Activated CD4-positive, alpha-beta memory T cell treated with anti-CD3 and anti-CD28 coated beads for 36 hours (primary cell): Measurements from ENCODE around the gene TBCD. TPM values are rescaled to one million over a fixed set of nuclear protein-coding genes. Genes with fewer than 3 reads are reported as not detected.
"Not testable (repeated sequence)": the region's sequence is repeated elsewhere in the genome, so short reads cannot be mapped to it uniquely, and the experiment has no call there.

ENCODE experiments used
- CTCF ChIA-PET: fragments of 350-600 bp; sonication (Branson Sonifier 250); formaldehyde crosslinking; loops from one replicate; lab custom pipeline; 2021; ENCODE audit warnings: antibody characterized with exemption, inconsistent platforms; lab: Charles Lee
- POLR2A ChIA-PET: fragments of 350-600 bp; sonication (Branson Sonifier 250); formaldehyde crosslinking; loops from one replicate; lab custom pipeline; 2021; ENCODE audit warnings: antibody characterized with exemption; lab: Charles Lee
- DNase-seq: peaks from one replicate; pipeline ENCODE4 v3.0.0-alpha.2; 2020
- H3K27ac Mint-ChIP-seq: one replicate; pipeline ENCODE4 v1.8.0; 2021; ENCODE audit warnings: mixed read lengths
- H3K27me3 Mint-ChIP-seq: one replicate; pipeline ENCODE4 v1.8.0; 2021; ENCODE audit warnings: mixed read lengths
- H3K36me3 Mint-ChIP-seq: one replicate; pipeline ENCODE4 v1.8.0; 2021; ENCODE audit warnings: mixed read lengths
- H3K4me1 Mint-ChIP-seq: one replicate; pipeline ENCODE4 v1.8.0; 2021; ENCODE audit warnings: low read depth, mixed read lengths
- H3K4me3 Mint-ChIP-seq: one replicate; pipeline ENCODE4 v1.8.0; 2021; ENCODE audit warnings: mild to moderate bottlenecking, mixed read lengths
- H3K9me3 Mint-ChIP-seq: one replicate; pipeline ENCODE4 v1.8.0; 2021; ENCODE audit warnings: mixed read lengths
- intact Hi-C: fragments of 100-400 bp; cut with micrococcal nuclease; formaldehyde crosslinking; loops from one replicate; pipeline ENCODE4 v1.15.1; 2023
- total RNA-seq, 2 experiments: library from RNA; stranded (reverse); gene quantifications; one replicate each; pipeline ENCODE4 v1.2.3, GENCODE V29; 2021

TBCD gene
- total RNA-seq, 2 experiments from 2014 or later = 97.0 to 98.2 TPM

GRCh38 chr17:82779541-82779940, 27.7 kb downstream of the TBCD start:
- Mint-ChIP-seq H3K36me3 (peaks cover 14% of the 10 kb centered on the region), H3K4me1 (peaks cover 14% of the 10 kb centered on the region), H3K27ac (no peak overlapping the region), H3K9me3 (no peaks in the 10 kb centered on the region), H3K4me3 (no peak overlapping the region), H3K27me3 (no peaks in the 10 kb centered on the region)
- DNase-seq = no peak
- intact Hi-C loops = loop anchor here (10.0 kb wide), 1 partner anchor 115 kb away; no protein-coding TSS in a partner anchor
- ChIA-PET POLR2A (no interaction called here), CTCF (interaction anchor here (0.7 to 3.1 kb wide), 2 partner anchors 138 to 420 kb away, joined by 4 to 20 read pairs; no protein-coding TSS in a partner anchor)

GRCh38 chr17:82780195-82780594, 28.3 kb downstream of the TBCD start:
- Mint-ChIP-seq H3K27me3 (no peaks in the 10 kb centered on the region), H3K9me3 (no peaks in the 10 kb centered on the region), H3K36me3 (peaks cover 14% of the 10 kb centered on the region), H3K4me3 (no peak overlapping the region), H3K27ac (no peak overlapping the region), H3K4me1 (peaks cover 10% of the 10 kb centered on the region)
- intact Hi-C loops = no loop called here
- CTCF ChIA-PET = interaction anchor here (0.7 to 3.1 kb wide), 2 partner anchors 137 to 420 kb away, joined by 4 to 20 read pairs; no protein-coding TSS in a partner anchor
- no peak for DNase-seq
- POLR2A ChIA-PET = no interaction called here

GRCh38 chr17:82780971-82781893, 29.4 kb downstream of the TBCD start:
- H3K27me3 Mint-ChIP-seq = no peaks in the 10 kb centered on the region
- POLR2A ChIA-PET = no interaction called here
- intact Hi-C loops = no loop called here
- no peaks in the 10 kb centered on the region for H3K9me3 Mint-ChIP-seq
- H3K4me1 Mint-ChIP-seq = peaks cover 10% of the 10 kb centered on the region
- CTCF ChIA-PET = interaction anchor here (0.7 to 3.1 kb wide), 11 partner anchors 13 to 419 kb away, joined by 3 to 20 read pairs (median 3); no protein-coding TSS in a partner anchor
- H3K27ac Mint-ChIP-seq = no peak overlapping the region
- no peak for DNase-seq
- no peak overlapping the region for H3K4me3 Mint-ChIP-seq
- H3K36me3 Mint-ChIP-seq = peaks cover 15% of the 10 kb centered on the region

- Mint-ChIP-seq H3K27me3 (no peaks in the 10 kb centered on the region), H3K4me3 (no peak overlapping the region), H3K4me1 (peaks cover 10% of the 10 kb centered on the region), H3K27ac (peak overlapping the region; percentile 38), H3K9me3 (no peaks in the 10 kb centered on the region), H3K36me3 (peaks cover 15% of the 10 kb centered on the region)
- intact Hi-C loops = loop anchor here (1.0 kb wide), 1 partner anchor 111 kb away; no protein-coding TSS in a partner anchor
- DNase-seq = peak; percentile 88
- ChIA-PET CTCF (interaction anchor here (0.6 to 3.1 kb wide), 18 partner anchors 14 to 418 kb away, joined by 3 to 20 read pairs (median 4); no protein-coding TSS in a partner anchor), POLR2A (no interaction called here)
Measured at GRCh38 chr17:82781894-82782274, 30.0 kb downstream of the TBCD start.

- peaks cover 10% of the 10 kb centered on the region for H3K4me1 Mint-ChIP-seq
- no peaks in the 10 kb centered on the region for H3K27me3 Mint-ChIP-seq
- peaks cover 9% of the 10 kb centered on the region for H3K36me3 Mint-ChIP-seq
- DNase-seq = no peak
- H3K27ac Mint-ChIP-seq = no peak overlapping the region
- H3K4me3 Mint-ChIP-seq = no peak overlapping the region
- intact Hi-C loops = loop anchor here (1.0 kb wide), 1 partner anchor 111 kb away; no protein-coding TSS in a partner anchor
- ChIA-PET POLR2A (no interaction called here), CTCF (interaction anchor here (0.8 to 3.1 kb wide), 7 partner anchors 19 to 417 kb away, joined by 3 to 20 read pairs (median 4); no protein-coding TSS in a partner anchor)
- H3K9me3 Mint-ChIP-seq = no peaks in the 10 kb centered on the region
Measured at GRCh38 chr17:82782657-82783207, 30.9 kb downstream of the TBCD start.

- H3K4me3 Mint-ChIP-seq = no peak overlapping the region
- H3K27me3 Mint-ChIP-seq = no peaks in the 10 kb centered on the region
- H3K9me3 Mint-ChIP-seq = no peaks in the 10 kb centered on the region
- H3K36me3 Mint-ChIP-seq = peaks cover 9% of the 10 kb centered on the region
- peaks cover 10% of the 10 kb centered on the region for H3K4me1 Mint-ChIP-seq
- intact Hi-C loops = no loop called here
- no peak for DNase-seq
- POLR2A ChIA-PET = no interaction called here
- CTCF ChIA-PET = no interaction called here
- H3K27ac Mint-ChIP-seq = no peak overlapping the region
Measured at GRCh38 chr17:82783498-82783897, 31.6 kb downstream of the TBCD start.

- CTCF ChIA-PET, H3K27me3 Mint-ChIP-seq, H3K9me3 Mint-ChIP-seq, POLR2A ChIA-PET, H3K36me3 Mint-ChIP-seq, H3K27ac Mint-ChIP-seq, H3K4me3 Mint-ChIP-seq, H3K4me1 Mint-ChIP-seq, DNase-seq, intact Hi-C loops: not testable (repeated sequence)
Measured at GRCh38 chr17:82785581-82785980, 33.7 kb downstream of the TBCD start.

- intact Hi-C loops = no loop called here
- peaks cover 11% of the 10 kb centered on the region for H3K36me3 Mint-ChIP-seq
- H3K4me1 Mint-ChIP-seq = peaks cover 10% of the 10 kb centered on the region
- no peak for DNase-seq
- H3K27ac Mint-ChIP-seq = no peak overlapping the region
- no peaks in the 10 kb centered on the region for H3K27me3 Mint-ChIP-seq
- ChIA-PET CTCF (no interaction called here), POLR2A (no interaction called here)
- H3K4me3 Mint-ChIP-seq = no peak overlapping the region
- H3K9me3 Mint-ChIP-seq = no peaks in the 10 kb centered on the region
Measured at GRCh38 chr17:82786427-82786826, 34.6 kb downstream of the TBCD start.

GRCh38 chr17:82787081-82787848, 35.4 kb downstream of the TBCD start:
- Mint-ChIP-seq H3K4me1 (peaks cover 5% of the 10 kb centered on the region), H3K9me3 (no peaks in the 10 kb centered on the region), H3K4me3 (no peak overlapping the region), H3K27ac (no peak overlapping the region), H3K27me3 (no peaks in the 10 kb centered on the region), H3K36me3 (peaks cover 11% of the 10 kb centered on the region)
- ChIA-PET POLR2A (no interaction called here), CTCF (no interaction called here)
- DNase-seq = no peak
- intact Hi-C loops = no loop called here

GRCh38 chr17:82788206-82789001, 36.5 kb downstream of the TBCD start:
- Mint-ChIP-seq H3K9me3 (no peaks in the 10 kb centered on the region), H3K27me3 (no peaks in the 10 kb centered on the region), H3K27ac (no peak overlapping the region), H3K4me3 (no peak overlapping the region), H3K36me3 (peaks cover 7% of the 10 kb centered on the region), H3K4me1 (no peaks in the 10 kb centered on the region)
- POLR2A ChIA-PET = no interaction called here
- DNase-seq = no peak
- intact Hi-C loops = no loop called here
- CTCF ChIA-PET = no interaction called here

GRCh38 chr17:82789051-82789592, 37.3 kb downstream of the TBCD start:
- H3K27ac Mint-ChIP-seq = no peak overlapping the region
- peaks cover 6% of the 10 kb centered on the region for H3K36me3 Mint-ChIP-seq
- CTCF ChIA-PET = no interaction called here
- H3K9me3 Mint-ChIP-seq = no peaks in the 10 kb centered on the region
- DNase-seq = no peak
- no peaks in the 10 kb centered on the region for H3K4me1 Mint-ChIP-seq
- intact Hi-C loops = no loop called here
- no peak overlapping the region for H3K4me3 Mint-ChIP-seq
- H3K27me3 Mint-ChIP-seq = no peaks in the 10 kb centered on the region
- POLR2A ChIA-PET = interaction anchor here (0.6 kb wide), 1 partner anchor 144 kb away, joined by 3 read pairs; no protein-coding TSS in a partner anchor
